Right cardiac atrium (tissue), 5 donors: Measurements from ENCODE around the gene DENND4C. TPM values are rescaled to one million over a fixed set of nuclear protein-coding genes. Genes with fewer than 3 reads are reported as not detected.
"Not testable (repeated sequence)": the region's sequence is repeated elsewhere in the genome, so short reads cannot be mapped to it uniquely, and the experiment has no call there.

Experiments used
- ATAC-seq, 2 donors: fragments of 200-7000 bp; cut with Tn5 transposase; one replicate each; pipeline versions ENCODE4 v1.8.0 to v1.9.1; 2020; ENCODE audit warnings: moderate library complexity in 2 of 2, mild to moderate bottlenecking in 1 of 2
- DNase-seq, 3 donors: peaks; one replicate each; pipeline ENCODE4 v3.0.0-alpha.2; 2020
- H3K27ac ChIP-seq: one replicate; pipeline ENCODE4 v1.5.1; 2013; ENCODE audit warnings: mild to moderate bottlenecking, low read length, control low read depth, moderate library complexity
- H3K27me3 ChIP-seq: one replicate; pipeline ENCODE4 v1.6.1; 2013; ENCODE audit not compliant: control insufficient read depth, insufficient read depth
- H3K4me1 ChIP-seq: one replicate; pipeline ENCODE4 v1.6.1; 2013; ENCODE audit warnings: low read length; ENCODE audit not compliant: control insufficient read depth, insufficient read depth
- H3K4me3 ChIP-seq: one replicate; pipeline ENCODE4 v1.5.1; 2013; ENCODE audit warnings: low read length, control low read depth
- H3K9me3 ChIP-seq: one replicate; pipeline ENCODE4 v1.6.1; 2013; ENCODE audit warnings: low read length; ENCODE audit not compliant: control insufficient read depth
- WGBS: extraction: QIAGEN DNeasy Blood & Tissue Kit; methylation state at CpG from one replicate; pipeline ENCODE4 v1.1.7; 2013; 5-methylcytosine and 5-hydroxymethylcytosine counted together
- intact Hi-C, 4 donors: fragments of 100-400 bp; cut with DNase I; formaldehyde crosslinking; loops; one replicate each; pipeline versions ENCODE4 v1.11.0 to v1.14.0; 2022 to 2023
- polyA plus RNA-seq: library from polyadenylated mRNA; stranded (reverse); fragments of 200-250 nt; gene quantifications from one replicate; pipeline ENCODE4 v1.2.3, GENCODE V29; 2013
- total RNA-seq, 4 donors: library from RNA; stranded (reverse); fragmentation: NEBNext Ultra II Directional; extraction: Animal tissue kit (Norgen Biotek cat#: 25700); gene quantifications; one replicate each; pipeline ENCODE4 v1.2.1, GENCODE V29; 2021
- donor health status: healthy with polysubstance abuse.
- donor health status: DM: no; HTN: yes; CAD: no.
- donor health status: DM: no; HTN: no; CAD: no.
- donor health status: DM: no; HTN: yes; CAD: no; lungs with severe emphysema.
- donor health status: DM: yes; HTN: yes; CAD: no.

DENND4C gene
- total and polyA plus RNA-seq, 5 donors: 13.0 to 61.5 (median 43.7) TPM

- intact Hi-C loops: loop anchor here in 3 of 4 donors (10.0 kb wide), 2 partner anchors 49 to 69 kb away; no protein-coding TSS in a partner anchor
- Histone ChIP-seq H3K4me1 (no peaks in the 10 kb centered on the region), H3K9me3 (no peaks in the 10 kb centered on the region), H3K27me3 (no peaks in the 10 kb centered on the region), H3K27ac (no peak overlapping the region), H3K4me3 (no peak overlapping the region)
- no peak for DNase-seq
- ATAC-seq: no peak
- 89% methylated on average over 6 of the region's 6 CpGs for WGBS
Measured at GRCh38 chr9:19385786-19386501, 155.5 kb downstream of the DENND4C start.

DNA sequence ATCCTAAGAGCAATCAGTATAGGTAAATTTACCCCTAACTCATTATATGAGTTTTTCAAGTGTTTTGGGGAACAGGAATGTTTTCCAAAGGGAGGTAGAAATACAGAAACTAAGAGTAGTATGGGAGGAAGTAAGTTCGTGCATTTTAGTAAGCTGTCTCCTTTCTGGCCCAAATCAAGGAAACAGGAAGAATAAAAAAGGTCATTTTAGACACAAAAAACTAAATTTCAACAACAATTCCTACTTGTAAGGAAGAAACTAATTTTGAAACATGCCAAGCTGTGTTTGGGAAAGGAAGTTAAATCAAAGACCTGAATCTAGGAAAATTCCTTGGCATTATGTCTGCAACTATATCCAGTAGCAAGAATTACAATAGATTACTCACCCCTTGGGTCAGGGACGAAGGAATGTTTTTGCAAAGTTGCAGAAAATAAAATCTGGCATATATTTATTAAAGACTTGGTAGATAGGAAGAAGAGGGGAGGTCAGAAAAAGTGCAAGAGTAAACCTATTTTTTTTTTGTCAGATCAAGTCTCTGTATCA lies 156.1 kb downstream of the DENND4C start:
- Histone ChIP-seq H3K27me3 (no peaks in the 10 kb centered on the region), H3K4me3 (no peak overlapping the region), H3K27ac (no peak overlapping the region), H3K4me1 (no peaks in the 10 kb centered on the region), H3K9me3 (no peaks in the 10 kb centered on the region)
- DNase-seq: no peak
- intact Hi-C loops: loop anchor here in 3 of 4 donors (10.0 kb wide), 2 partner anchors 48 to 68 kb away; no protein-coding TSS in a partner anchor
- WGBS: 39% methylated on average over 2 of the region's 2 CpGs
- peak in 1 of 2 donors; percentile 36 for ATAC-seq

DNA sequence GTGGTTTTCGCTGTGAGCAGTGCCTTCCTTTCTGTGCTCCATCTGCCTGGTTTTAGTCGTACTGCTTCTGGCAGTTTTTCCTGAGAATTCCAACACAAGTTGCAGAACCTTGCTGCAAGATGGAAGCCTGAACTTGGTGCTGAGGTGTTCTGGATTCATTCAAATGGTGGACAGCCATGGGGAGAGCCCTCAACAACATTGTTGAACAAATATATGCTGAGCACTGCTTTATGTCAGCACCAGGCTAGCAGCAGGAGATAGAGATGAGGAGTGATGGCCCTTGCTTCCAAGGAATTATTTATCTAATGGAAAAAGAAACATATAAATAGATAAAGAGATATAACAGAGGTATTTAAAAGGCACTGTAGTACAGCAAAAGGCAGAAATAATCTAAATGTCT lies 156.8 kb downstream of the DENND4C start:
- ATAC-seq: no peak
- 57% methylated on average over 2 of the region's 2 CpGs for WGBS
- intact Hi-C loops: loop anchor here in 3 of 4 donors (10.0 kb wide), 2 partner anchors 47 to 67 kb away; no protein-coding TSS in a partner anchor

GRCh38 chr9:19389539-19389938 lies 159.0 kb downstream of the DENND4C start:
- DNase-seq, H3K27ac ChIP-seq, H3K27me3 ChIP-seq, H3K4me1 ChIP-seq, H3K9me3 ChIP-seq, H3K4me3 ChIP-seq, ATAC-seq: not testable (repeated sequence)
- intact Hi-C loops: loop anchor here in 3 of 4 donors (10.0 kb wide), 2 partner anchors 45 to 65 kb away; no protein-coding TSS in a partner anchor
- WGBS: 95% methylated on average over 4 of the region's 4 CpGs

More for the DNA sequence above, 156.8 kb downstream of the DENND4C start:
- no peak for DNase-seq
- no peaks in the 10 kb centered on the region for H3K27me3 ChIP-seq
- no peak overlapping the region for H3K4me3 ChIP-seq
- H3K9me3 ChIP-seq: no peaks in the 10 kb centered on the region
- no peak overlapping the region for H3K27ac ChIP-seq
- H3K4me1 ChIP-seq: no peaks in the 10 kb centered on the region

GRCh38 chr9:19397845-19398244 lies 167.4 kb downstream of the DENND4C start:
- intact Hi-C loops: no loop called here
- WGBS: 61% methylated on average over 1 of the region's 1 CpG
- Histone ChIP-seq H3K27ac (no peak overlapping the region), H3K4me1 (no peaks in the 10 kb centered on the region), H3K4me3 (no peak overlapping the region), H3K27me3 (no peaks in the 10 kb centered on the region), H3K9me3 (no peaks in the 10 kb centered on the region)
- ATAC-seq (no peak), DNase-seq (no peak)

DNA sequence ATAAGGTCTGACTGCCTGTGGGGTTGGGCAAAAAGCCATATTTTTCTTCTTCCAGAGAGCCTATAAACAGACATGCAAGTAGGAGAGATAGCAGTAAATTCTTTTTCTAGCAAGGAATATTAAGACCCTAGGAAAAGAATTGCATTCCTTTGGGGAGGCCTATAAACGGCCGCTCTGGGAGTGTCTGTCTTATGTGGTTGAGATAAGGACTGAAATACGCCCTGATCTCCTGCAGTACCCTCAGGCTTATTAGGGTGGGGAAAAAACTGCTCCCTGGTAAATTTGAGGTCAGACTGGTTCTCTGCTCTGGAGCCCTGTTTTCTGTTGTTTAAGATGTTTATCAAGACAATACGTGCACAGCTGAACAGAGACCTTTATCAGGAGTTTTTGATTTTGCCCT lies 172.7 kb downstream of the DENND4C start:
- ATAC-seq, intact Hi-C loops, H3K4me1 ChIP-seq, H3K9me3 ChIP-seq, H3K4me3 ChIP-seq, DNase-seq, H3K27ac ChIP-seq, H3K27me3 ChIP-seq: not testable (repeated sequence)
- 88% methylated on average over 4 of the region's 4 CpGs for WGBS

DNA sequence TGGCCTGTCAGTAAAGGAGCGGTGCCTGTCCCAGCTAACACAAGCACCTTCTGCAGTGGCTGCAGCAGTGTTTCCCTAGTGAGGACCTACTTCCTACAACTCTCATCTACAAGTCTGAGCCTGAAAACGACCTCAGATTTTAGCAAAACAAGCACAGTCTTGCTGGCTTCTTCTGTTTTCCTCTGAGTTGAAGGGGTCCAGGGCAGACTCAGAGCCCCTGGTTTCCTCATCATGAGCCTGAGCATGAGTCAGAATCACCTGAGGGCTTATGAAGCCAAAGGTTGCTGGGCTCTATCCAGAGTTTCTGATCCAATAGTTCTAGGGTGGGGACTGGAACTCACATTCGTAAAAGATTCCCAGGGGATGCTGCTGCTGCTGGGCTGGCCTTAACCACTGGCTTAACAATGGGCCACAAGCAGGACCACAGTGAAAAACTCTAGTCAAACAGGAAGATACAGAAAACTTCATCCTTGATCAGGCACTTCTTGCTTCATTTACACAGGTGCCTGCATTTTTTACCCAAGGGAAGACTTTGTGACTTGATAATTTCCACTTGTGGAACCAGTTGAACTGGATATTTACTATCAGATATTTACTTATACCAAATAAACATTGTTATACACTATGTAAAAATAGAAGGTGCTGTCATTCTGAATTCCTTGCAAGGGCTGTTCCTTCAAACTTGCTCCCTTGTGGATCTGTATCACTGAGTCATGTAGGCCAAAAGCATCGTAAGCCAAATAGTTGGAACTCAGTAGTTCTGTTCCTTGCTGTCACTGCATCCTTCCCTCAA lies 174.0 kb downstream of the DENND4C start:
- 65% methylated on average over 4 of the region's 4 CpGs for WGBS
- no peaks in the 10 kb centered on the region for H3K4me1 ChIP-seq
- intact Hi-C loops: no loop called here
- H3K4me3 ChIP-seq: no peak overlapping the region
- no peak overlapping the region for H3K27ac ChIP-seq
- H3K9me3 ChIP-seq: no peaks in the 10 kb centered on the region
- DNase-seq (no peak), ATAC-seq (no peak)
- no peaks in the 10 kb centered on the region for H3K27me3 ChIP-seq

GRCh38 chr9:19405771-19406170 lies 175.3 kb downstream of the DENND4C start:
- no peaks in the 10 kb centered on the region for H3K9me3 ChIP-seq
- ATAC-seq (no peak), DNase-seq (no peak)
- intact Hi-C loops: no loop called here
- no peak overlapping the region for H3K27ac ChIP-seq
- no peak overlapping the region for H3K4me3 ChIP-seq
- WGBS: 87% methylated on average over 1 of the region's 1 CpG
- H3K27me3 ChIP-seq: no peaks in the 10 kb centered on the region
- H3K4me1 ChIP-seq: peaks cover 4% of the 10 kb centered on the region

DNA sequence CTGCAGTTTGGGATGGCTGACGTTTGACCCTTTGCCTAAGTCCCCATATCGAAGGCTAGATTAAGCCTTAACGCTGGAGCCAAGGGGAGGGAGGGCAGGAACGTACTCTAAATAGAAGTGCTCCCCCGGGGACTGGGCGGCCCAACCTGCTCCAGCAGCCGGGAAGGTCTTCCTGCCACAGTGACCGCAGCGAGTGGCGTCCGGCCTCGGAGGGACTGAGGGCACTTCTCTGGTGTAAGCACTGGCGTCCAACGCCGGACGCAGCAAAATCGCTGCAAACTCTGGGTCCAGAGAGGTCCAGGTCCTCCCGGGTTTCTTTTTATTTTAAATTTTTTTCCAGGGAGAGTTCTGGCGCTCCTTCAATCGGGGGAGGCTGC lies 177.8 kb downstream of the DENND4C start:
- Histone ChIP-seq H3K4me1 (peaks cover 4% of the 10 kb centered on the region), H3K9me3 (no peaks in the 10 kb centered on the region), H3K4me3 (peak overlapping the region; percentile 50), H3K27me3 (no peaks in the 10 kb centered on the region), H3K27ac (peak overlapping the region; percentile 28)
- intact Hi-C loops: no loop called here
- ATAC-seq (peak; percentile 68 to 74), DNase-seq (peak; percentile 76 to 92 (median 91))
- WGBS: 3% methylated on average over 20 of the region's 20 CpGs

DNA sequence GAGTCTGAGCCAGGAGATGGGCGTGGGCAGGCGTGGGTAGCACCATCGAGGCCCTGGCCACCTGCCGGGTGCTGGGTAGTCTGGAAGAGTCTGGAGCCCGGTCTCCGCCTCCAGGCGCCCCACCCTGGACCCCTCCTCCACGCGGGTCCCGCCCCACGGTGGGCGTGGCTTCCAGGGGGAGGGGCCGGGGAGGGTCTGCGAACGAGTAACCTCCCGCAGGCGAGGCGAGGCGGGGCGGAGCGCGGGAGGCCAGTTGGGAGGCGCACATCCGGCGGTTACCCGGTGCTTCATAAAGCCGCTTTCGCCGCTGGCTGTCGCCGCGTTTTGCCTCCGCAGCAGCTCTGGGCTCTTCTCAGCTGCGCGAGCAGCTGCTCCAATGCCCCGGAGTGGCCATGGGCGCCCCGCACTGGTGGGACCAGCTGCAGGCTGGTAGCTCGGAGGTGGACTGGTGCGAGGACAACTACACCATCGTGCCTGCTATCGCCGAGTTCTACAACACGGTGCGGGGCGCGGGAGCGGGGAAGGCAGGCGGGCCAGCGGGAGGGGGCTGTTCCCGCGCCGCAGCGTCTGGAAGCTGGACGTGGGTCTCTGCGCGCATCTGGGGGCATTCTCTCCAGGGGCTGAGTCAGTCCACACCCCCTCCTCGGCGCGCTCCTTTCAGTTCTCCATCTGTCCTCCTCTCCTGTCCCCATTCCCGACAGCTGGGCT lies 178.4 kb downstream of the DENND4C start, which contains the start of gene ACER2:
ACER2 (plus strand) TSS at position 317 of the 708 bp plus-strand sequence; CDS start at position 393, 76 bp downstream.
- under 1% methylated on average over 61 of the region's 61 CpGs for WGBS

More for the DNA sequence above, 178.4 kb downstream of the DENND4C start, which contains the start of gene ACER2:
- H3K27me3 ChIP-seq: no peaks in the 10 kb centered on the region
- H3K4me1 ChIP-seq: peaks cover 4% of the 10 kb centered on the region
- H3K9me3 ChIP-seq: no peaks in the 10 kb centered on the region
- ATAC-seq (peak; percentile 98 to 99), DNase-seq (peak; percentile 97 to 99 (median 99))
- H3K27ac ChIP-seq: peak within 1 kb of the TSS; percentile 40
- H3K4me3 ChIP-seq: peak within 1 kb of the TSS; percentile 50
- intact Hi-C loops: no loop called here
